Rectal smooth muscle tissue (tissue), 1 donor: ENCODE results near the gene STX8.

ENCODE experiments used
- H3K27ac ChIP-seq: one replicate; pipeline ENCODE4 v1.7.0; 2013; ENCODE audit warnings: low read depth, low read length, inconsistent platforms
- H3K27me3 ChIP-seq: one replicate; pipeline ENCODE4 v1.7.0; 2013; ENCODE audit warnings: low read length; ENCODE audit not compliant: control insufficient read depth, insufficient read depth
- H3K36me3 ChIP-seq: one replicate; pipeline ENCODE4 v1.7.0; 2013; ENCODE audit warnings: low read length; ENCODE audit not compliant: control insufficient read depth, insufficient read depth
- H3K4me1 ChIP-seq: one replicate; pipeline ENCODE4 v1.7.0; 2013; ENCODE audit warnings: low read length; ENCODE audit not compliant: control insufficient read depth, insufficient read depth
- H3K4me3 ChIP-seq: one replicate; pipeline ENCODE4 v1.7.0; 2013; ENCODE audit warnings: low read length
- H3K9ac ChIP-seq: one replicate; pipeline ENCODE4 v1.7.0; 2013; ENCODE audit warnings: low read length

The STX8 gene

DNA sequence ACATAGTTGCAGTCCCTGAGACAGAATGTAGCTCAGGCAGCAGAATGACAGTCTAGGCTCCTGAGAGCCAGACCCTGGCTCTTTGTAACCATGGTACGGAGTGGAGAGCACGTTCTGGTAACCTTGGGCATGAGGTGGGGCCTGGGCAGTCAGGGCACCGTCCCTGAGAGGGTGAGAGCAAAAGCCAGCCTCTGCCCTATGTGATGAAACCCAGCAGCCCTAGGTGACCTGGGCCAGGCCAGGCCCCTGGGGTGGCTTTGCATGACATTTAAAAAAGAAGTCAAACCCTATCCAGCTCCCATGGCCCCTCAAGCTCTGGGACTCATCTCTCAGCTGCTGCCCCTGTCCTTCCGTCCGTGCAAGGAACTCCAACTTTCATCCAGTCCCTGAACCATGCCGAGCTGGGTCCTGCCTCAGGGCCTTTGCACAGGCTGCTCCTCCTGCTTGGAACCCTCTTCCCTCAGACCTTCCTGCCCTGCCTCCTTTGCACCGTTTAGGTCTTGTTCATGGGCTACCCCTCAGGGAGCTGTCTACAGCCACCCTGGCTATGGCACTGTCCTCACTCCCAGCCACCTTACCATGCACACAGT lies 365.7 kb downstream of the STX8 start:
- Histone ChIP-seq H3K27me3 (no peaks in the 10 kb centered on the region), H3K4me1 (no peaks in the 10 kb centered on the region), H3K27ac (no peak overlapping the region), H3K36me3 (no peaks in the 10 kb centered on the region), H3K4me3 (no peak overlapping the region), H3K9ac (no peak overlapping the region)

GRCh38 chr17:9209347-9209746 lies 366.3 kb downstream of the STX8 start:
- Histone ChIP-seq H3K4me3 (no peak overlapping the region), H3K9ac (no peak overlapping the region), H3K27me3 (no peaks in the 10 kb centered on the region), H3K27ac (no peak overlapping the region), H3K36me3 (no peaks in the 10 kb centered on the region), H3K4me1 (no peaks in the 10 kb centered on the region)

- Histone ChIP-seq H3K9ac (no peak overlapping the region), H3K27me3 (no peaks in the 10 kb centered on the region), H3K4me3 (no peak overlapping the region), H3K27ac (no peak overlapping the region), H3K36me3 (no peaks in the 10 kb centered on the region), H3K4me1 (no peaks in the 10 kb centered on the region)
Observed at GRCh38 chr17:9208381-9209105, 367.1 kb downstream of the STX8 start.

GRCh38 chr17:9206741-9207332 lies 368.8 kb downstream of the STX8 start:
- Histone ChIP-seq H3K27me3 (no peaks in the 10 kb centered on the region), H3K36me3 (no peaks in the 10 kb centered on the region), H3K4me3 (peak overlapping the region; percentile 10), H3K4me1 (no peaks in the 10 kb centered on the region), H3K27ac (no peak overlapping the region), H3K9ac (no peak overlapping the region)

DNA sequence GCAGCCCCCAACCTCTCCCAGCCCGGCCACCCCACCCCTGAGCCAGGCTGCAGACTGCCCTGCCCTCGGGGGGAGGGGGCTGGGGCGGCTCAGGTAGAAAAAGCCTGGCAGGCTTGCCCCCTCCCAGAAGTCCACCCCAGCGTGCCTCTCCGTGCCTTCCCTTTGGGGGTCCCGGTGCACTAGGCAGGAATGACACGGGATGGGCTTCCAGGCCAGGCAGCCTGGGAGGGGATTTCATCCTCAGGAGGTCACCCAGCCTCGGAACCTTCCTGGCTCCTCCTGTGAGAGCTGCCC lies 369.3 kb downstream of the STX8 start:
- H3K4me3 ChIP-seq, result no peak overlapping the region
- H3K36me3 ChIP-seq, result no peaks in the 10 kb centered on the region
- H3K27me3 ChIP-seq, result no peaks in the 10 kb centered on the region
- no peak overlapping the region for H3K27ac ChIP-seq
- no peak overlapping the region for H3K9ac ChIP-seq
- H3K4me1 ChIP-seq, result no peaks in the 10 kb centered on the region

GRCh38 chr17:9205520-9206409 lies 369.9 kb downstream of the STX8 start:
- no peak overlapping the region for H3K27ac ChIP-seq
- H3K36me3 ChIP-seq, result no peaks in the 10 kb centered on the region
- H3K4me3 ChIP-seq, result no peak overlapping the region
- no peak overlapping the region for H3K9ac ChIP-seq
- no peaks in the 10 kb centered on the region for H3K4me1 ChIP-seq
- H3K27me3 ChIP-seq, result no peaks in the 10 kb centered on the region

DNA sequence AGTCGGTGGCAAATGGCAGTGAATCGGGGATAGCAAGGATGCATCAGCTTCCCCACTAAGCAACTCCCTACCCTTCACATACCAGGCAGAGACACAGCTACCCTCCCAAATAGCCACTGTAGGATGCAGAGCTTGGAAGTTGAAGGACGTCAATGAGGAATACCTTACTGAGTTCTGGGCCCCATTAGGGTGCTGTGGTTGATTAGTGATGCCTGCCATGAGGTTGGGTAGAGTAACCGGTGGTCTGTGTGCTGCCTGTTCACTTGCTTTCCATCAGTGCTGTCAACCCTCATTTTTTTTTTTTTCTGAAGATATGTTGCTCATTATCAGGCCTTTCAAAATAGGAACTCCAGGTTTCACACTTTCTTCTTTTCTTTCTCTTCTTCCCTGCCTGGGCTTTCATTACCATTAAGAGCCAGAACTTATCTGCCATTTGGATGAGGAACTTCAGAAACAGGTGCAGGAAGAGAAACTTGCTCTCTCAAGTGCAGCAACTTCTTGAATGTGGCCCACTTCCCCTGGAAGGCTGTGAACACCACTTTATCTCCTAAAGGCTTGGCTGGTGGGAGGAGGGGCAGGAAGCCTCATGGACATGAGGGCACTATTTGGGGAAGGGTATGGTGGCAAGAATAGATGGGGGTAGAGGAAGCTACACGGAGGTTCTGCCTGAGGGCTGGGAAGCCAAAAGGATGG lies 370.8 kb downstream of the STX8 start:
- Histone ChIP-seq H3K4me3 (no peak overlapping the region), H3K27me3 (no peaks in the 10 kb centered on the region), H3K4me1 (no peaks in the 10 kb centered on the region), H3K9ac (no peak overlapping the region), H3K36me3 (no peaks in the 10 kb centered on the region), H3K27ac (no peak overlapping the region)

DNA sequence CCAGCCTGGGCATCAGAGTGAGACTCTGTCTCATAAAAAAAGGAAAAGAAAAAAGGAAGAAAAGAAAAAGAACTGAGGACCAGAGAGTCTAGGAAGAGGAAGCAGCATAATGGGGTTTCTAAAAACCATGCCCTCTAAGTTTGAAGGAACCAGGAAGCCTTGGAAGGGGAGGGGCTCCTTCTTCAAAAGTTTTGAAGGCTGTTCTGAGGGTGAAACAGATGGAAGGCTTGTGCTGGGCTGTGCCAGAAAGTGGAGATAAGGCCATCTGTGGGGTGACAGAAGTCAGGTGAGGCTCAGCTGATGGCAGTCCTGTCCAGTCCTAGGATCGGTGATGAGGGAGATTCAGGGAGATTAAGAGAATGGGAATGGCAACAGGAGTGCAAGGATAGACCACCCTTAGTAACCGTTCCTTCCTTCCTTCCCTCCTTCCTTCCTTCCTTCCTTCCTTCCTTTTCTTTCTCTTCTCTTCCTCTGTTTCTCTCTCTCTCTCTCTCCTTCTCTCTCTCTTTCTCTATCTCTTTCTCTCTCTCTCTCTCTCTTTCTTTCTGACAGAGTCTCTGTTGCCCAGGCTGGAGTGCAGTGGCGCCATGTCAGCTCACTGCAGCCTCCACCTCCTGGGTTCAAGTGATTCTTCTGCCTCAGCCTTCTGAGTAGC lies 371.7 kb downstream of the STX8 start:
- H3K4me3 ChIP-seq, result no peak overlapping the region

GRCh38 chr17:9202532-9202931 lies 373.1 kb downstream of the STX8 start:
- H3K9ac ChIP-seq, result no peak overlapping the region
- no peaks in the 10 kb centered on the region for H3K36me3 ChIP-seq
- no peaks in the 10 kb centered on the region for H3K4me1 ChIP-seq
- no peak overlapping the region for H3K4me3 ChIP-seq
- no peaks in the 10 kb centered on the region for H3K27me3 ChIP-seq
- no peak overlapping the region for H3K27ac ChIP-seq

More for the DNA sequence above, 371.7 kb downstream of the STX8 start:
- no peak overlapping the region for H3K9ac ChIP-seq
- no peak overlapping the region for H3K27ac ChIP-seq
- H3K36me3 ChIP-seq, result no peaks in the 10 kb centered on the region
- no peaks in the 10 kb centered on the region for H3K4me1 ChIP-seq
- no peaks in the 10 kb centered on the region for H3K27me3 ChIP-seq

- H3K27ac ChIP-seq, result no peak overlapping the region
- no peak overlapping the region for H3K4me3 ChIP-seq
- no peaks in the 10 kb centered on the region for H3K36me3 ChIP-seq
- H3K27me3 ChIP-seq, result no peaks in the 10 kb centered on the region
- no peaks in the 10 kb centered on the region for H3K4me1 ChIP-seq
- no peak overlapping the region for H3K9ac ChIP-seq
Observed at GRCh38 chr17:9200699-9201359, 374.8 kb downstream of the STX8 start.
